Uterus (tissue), 4 donors: Measurements from ENCODE around the gene AHI1. TPM values are rescaled to one million over a fixed set of nuclear protein-coding genes. Genes with fewer than 3 reads are reported as not detected.

Experiments used
- DNase-seq, 2 donors: peaks; one replicate each; pipeline ENCODE4 v3.0.0-alpha.2; 2019 to 2020
- H3K27ac ChIP-seq, 2 donors: fragments of 200-600 bp; sonication (generic); 1 replicate in 1 of 2; 2 replicates in 1 of 2; pipeline ENCODE4 v1.5.1; 2016 to 2018
- H3K27me3 ChIP-seq, 2 donors: fragments of 200-600 bp; sonication (generic); one replicate each; pipeline ENCODE4 v1.5.1; 2018 to 2019; ENCODE audit warnings: control low read depth in 1 of 2
- H3K36me3 ChIP-seq, 2 donors: fragments of 200-600 bp; sonication (generic); one replicate each; pipeline ENCODE4 v1.5.1; 2019; ENCODE audit warnings: control low read depth in 1 of 2
- H3K4me1 ChIP-seq, 2 donors: fragments of 200-600 bp; sonication (generic); one replicate each; pipeline ENCODE4 v1.5.1; 2018 to 2019; ENCODE audit warnings: control low read depth in 1 of 2
- H3K4me3 ChIP-seq, 2 donors: fragments of 200-600 bp; sonication (generic); 1 replicate in 1 of 2; 2 replicates in 1 of 2; pipeline ENCODE4 v1.5.1; 2018 to 2019; ENCODE audit warnings: mild to moderate bottlenecking in 1 of 2
- H3K9me3 ChIP-seq, 2 donors: fragments of 200-600 bp; sonication (generic); one replicate each; pipeline ENCODE4 v1.5.1; 2019; ENCODE audit warnings: control low read depth in 1 of 2
- POLR2A ChIP-seq, 2 donors: fragments of 450-650 bp; IDR thresholded peaks; one replicate each; pipeline ENCODE4 v1.6.1; 2016; ENCODE audit warnings: antibody characterized with exemption in 2 of 2, mild to moderate bottlenecking in 1 of 2, moderate library complexity in 1 of 2
- intact Hi-C: fragments of 100-400 bp; cut with DNase I; formaldehyde crosslinking; loops from one replicate; pipeline ENCODE4 v1.15.1; 2023; ENCODE audit warnings: low total_unique reads
- total RNA-seq, 4 donors: library from RNA; depleted of rRNA in 3 of 4; stranded (reverse); fragments of >200 nt in 3 of 4; gene quantifications; one replicate each; pipeline versions ENCODE4 v1.1.0 to v1.2.4, GENCODE V29; 2014 to 2023
- TF ChIP-seq, protein P1 (sequence below), 4 experiments: fragments of 200-600 bp in 2 of 4; fragments of 450-650 bp in 2 of 4; sonication (generic) in 2 of 4; IDR thresholded peaks; one replicate each; pipeline ENCODE4 v1.5.1; 2016 to 2019; ENCODE audit warnings: antibody characterized with exemption in 4 of 4, mild to moderate bottlenecking in 2 of 4, moderate library complexity in 1 of 4
- donor health status: DM: yes; HTN: yes; CAD: no.

Gene AHI1
- total RNA-seq, 4 donors from 2014 or later, result 43.5 to 85.1 (median 47.3) TPM

DNA sequence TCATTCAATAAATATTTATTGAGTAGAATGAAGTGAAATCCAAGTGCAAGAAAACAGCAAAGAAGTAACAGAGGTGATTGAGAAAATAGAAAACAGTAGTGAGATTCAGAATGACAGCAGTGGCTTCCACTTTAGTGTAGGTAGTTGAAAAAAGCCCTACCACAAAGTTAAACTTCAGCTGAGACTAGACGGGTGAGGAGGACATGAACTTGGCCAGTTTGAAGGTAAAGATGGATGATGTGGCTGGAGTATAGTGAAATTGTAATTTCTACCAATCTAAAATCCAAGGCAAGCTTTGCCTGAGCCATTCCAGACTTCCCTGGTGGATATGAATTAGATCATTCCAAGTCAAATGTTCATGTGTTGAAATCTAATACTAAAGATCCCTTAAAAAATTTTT is 32.6 kb upstream of the AHI1 start:
- H3K27me3 ChIP-seq, result no peaks in the 10 kb centered on the region
- H3K9me3 ChIP-seq, result no peaks in the 10 kb centered on the region
- TF ChIP-seq POLR2A (IDR thresholded peaks at IDR 0.05), result no peak
- TF ChIP-seq, protein P1, sequence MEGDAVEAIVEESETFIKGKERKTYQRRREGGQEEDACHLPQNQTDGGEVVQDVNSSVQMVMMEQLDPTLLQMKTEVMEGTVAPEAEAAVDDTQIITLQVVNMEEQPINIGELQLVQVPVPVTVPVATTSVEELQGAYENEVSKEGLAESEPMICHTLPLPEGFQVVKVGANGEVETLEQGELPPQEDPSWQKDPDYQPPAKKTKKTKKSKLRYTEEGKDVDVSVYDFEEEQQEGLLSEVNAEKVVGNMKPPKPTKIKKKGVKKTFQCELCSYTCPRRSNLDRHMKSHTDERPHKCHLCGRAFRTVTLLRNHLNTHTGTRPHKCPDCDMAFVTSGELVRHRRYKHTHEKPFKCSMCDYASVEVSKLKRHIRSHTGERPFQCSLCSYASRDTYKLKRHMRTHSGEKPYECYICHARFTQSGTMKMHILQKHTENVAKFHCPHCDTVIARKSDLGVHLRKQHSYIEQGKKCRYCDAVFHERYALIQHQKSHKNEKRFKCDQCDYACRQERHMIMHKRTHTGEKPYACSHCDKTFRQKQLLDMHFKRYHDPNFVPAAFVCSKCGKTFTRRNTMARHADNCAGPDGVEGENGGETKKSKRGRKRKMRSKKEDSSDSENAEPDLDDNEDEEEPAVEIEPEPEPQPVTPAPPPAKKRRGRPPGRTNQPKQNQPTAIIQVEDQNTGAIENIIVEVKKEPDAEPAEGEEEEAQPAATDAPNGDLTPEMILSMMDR (IDR thresholded peaks at IDR 0.05), result no peak
- H3K27ac ChIP-seq, result no peak overlapping the region
- intact Hi-C loops, result loop anchor here (10.0 kb wide), 1 partner anchor 695 kb away; no protein-coding TSS in a partner anchor
- no peak for DNase-seq
- no peak overlapping the region for H3K4me3 ChIP-seq
- H3K4me1 ChIP-seq, result no peaks in the 10 kb centered on the region
- H3K36me3 ChIP-seq, result no peaks in the 10 kb centered on the region

DNA sequence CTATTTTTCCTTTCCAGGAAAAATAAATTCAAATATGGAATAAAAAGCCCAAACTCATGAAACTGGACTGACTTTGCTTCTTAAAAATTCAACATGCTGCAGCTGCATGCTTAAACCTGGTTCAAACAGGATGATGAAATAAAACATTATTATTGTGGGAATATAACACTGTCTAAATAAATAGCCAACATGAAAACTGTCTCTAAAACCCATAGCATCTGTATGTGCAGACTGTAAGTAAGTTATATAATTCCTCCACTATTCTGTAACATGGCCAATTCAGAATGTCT is 30.4 kb upstream of the AHI1 start:
- no peaks in the 10 kb centered on the region for H3K36me3 ChIP-seq
- no peaks in the 10 kb centered on the region for H3K4me1 ChIP-seq
- intact Hi-C loops, result no loop called here
- TF ChIP-seq, protein P1 (IDR thresholded peaks at IDR 0.05), result no peak
- TF ChIP-seq POLR2A (IDR thresholded peaks at IDR 0.05), result no peak
- DNase-seq, result no peak
- no peaks in the 10 kb centered on the region for H3K9me3 ChIP-seq
- H3K4me3 ChIP-seq, result no peak overlapping the region
- H3K27ac ChIP-seq, result no peak overlapping the region
- H3K27me3 ChIP-seq, result no peaks in the 10 kb centered on the region

DNA sequence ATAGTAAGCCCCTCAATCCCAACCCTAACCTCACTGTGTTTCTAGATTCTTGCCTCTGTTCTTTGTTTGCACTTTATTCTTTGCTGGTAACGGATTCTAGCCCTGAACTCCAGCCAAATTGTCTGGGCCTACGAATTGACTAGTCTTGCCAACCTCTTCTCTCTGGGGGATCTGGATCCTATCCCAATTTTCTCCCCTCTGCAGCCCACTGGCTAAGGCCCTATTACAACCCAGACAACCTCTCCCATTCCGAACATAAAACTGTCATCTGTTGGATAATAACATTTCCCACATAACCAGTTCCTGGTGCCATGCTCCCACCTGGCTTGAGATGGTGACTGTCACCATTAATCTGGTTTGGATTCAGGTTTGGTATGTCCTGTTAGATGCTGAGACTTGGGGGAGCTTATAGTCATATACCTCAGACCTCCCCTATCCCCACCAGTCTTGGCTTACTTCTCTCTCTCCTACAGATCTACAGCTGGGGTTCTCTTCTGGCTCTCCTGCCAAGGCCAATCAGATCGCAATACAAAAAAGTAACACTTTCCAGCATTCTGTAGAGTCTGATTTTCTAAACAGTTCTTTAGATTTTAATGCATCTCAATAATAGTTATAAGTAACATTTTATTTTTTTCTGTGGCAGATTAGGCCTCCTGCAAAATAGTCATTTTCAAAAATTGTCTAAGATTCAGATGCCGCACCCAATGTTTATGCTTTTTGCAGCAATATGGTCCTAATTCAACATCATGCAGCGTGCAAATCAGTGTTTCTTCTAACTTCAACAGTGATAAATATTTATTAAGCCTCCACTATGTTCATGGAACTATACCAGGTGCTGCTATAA is 29.8 kb upstream of the AHI1 start:
- Histone ChIP-seq H3K36me3 (no peaks in the 10 kb centered on the region), H3K9me3 (no peaks in the 10 kb centered on the region), H3K4me1 (no peaks in the 10 kb centered on the region), H3K27me3 (no peaks in the 10 kb centered on the region), H3K27ac (no peak overlapping the region), H3K4me3 (no peak overlapping the region)
- no peak for DNase-seq
- intact Hi-C loops, result no loop called here
- TF ChIP-seq, protein P1 (IDR thresholded peaks at IDR 0.05), result no peak
- no peak for TF ChIP-seq POLR2A (IDR thresholded peaks at IDR 0.05)

DNA sequence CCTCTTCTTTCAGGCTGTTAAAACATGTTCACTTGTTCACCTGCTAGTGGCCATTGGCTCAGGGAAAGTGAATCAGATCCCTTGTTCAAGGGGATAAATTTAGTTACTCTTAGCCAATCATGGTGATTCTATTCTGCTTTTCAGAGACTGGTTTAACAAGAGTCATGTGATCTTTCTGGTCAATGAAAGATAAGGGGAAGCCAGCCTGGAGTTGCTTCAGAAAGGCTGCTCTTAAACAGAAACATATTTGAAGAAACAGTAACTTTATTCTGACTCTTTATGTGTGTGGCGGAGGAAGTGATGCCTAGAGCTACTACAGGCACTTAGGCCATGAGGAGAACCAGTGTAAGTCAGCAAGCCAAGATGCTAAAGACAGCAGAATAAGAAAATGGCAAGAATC is 28.1 kb upstream of the AHI1 start:
- Histone ChIP-seq H3K4me3 (no peak overlapping the region), H3K27ac (no peak overlapping the region), H3K4me1 (no peaks in the 10 kb centered on the region), H3K9me3 (no peaks in the 10 kb centered on the region), H3K36me3 (no peaks in the 10 kb centered on the region), H3K27me3 (no peaks in the 10 kb centered on the region)
- intact Hi-C loops, result no loop called here
- no peak for DNase-seq
- TF ChIP-seq, protein P1 (IDR thresholded peaks at IDR 0.05), result no peak
- TF ChIP-seq POLR2A (IDR thresholded peaks at IDR 0.05), result no peak

DNA sequence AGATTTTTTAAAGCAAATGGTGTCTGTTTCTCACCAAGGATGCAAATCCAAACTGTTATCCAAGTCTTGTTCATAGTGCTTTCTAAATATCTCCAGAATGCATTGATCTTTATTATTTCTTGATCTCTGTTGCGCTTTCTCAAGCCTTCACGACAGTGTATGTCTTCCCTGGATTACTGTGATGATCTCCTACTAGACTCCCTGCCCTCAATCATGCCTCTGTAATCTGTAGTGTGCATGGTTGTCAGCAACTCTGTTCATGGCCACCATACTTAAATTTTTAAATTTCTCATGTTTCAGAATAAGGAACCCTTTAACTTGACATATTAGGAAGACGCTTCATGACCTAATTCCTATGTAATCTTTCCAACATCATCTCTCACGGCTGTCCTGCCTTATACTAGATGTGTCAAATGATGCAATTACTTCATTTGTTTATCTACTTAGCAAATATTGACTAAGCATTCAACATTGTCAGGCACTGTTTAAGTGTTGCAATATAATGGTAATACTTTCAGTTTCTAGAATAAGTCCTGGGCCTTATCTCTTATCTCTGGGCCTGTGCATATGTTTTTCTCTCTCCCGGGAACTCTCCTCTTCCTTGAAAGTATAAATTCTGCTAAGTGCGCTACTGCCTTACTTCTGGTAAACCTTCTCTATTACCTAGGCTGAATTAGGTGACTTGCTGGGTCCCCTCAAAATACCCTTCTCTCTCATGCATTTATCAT is 25.6 kb upstream of the AHI1 start:
- Histone ChIP-seq H3K27ac (no peak overlapping the region), H3K36me3 (no peaks in the 10 kb centered on the region), H3K27me3 (no peaks in the 10 kb centered on the region), H3K4me3 (no peak overlapping the region), H3K9me3 (no peaks in the 10 kb centered on the region), H3K4me1 (no peaks in the 10 kb centered on the region)
- intact Hi-C loops, result no loop called here
- no peak for DNase-seq
- TF ChIP-seq, protein P1 (IDR thresholded peaks at IDR 0.05), result no peak
- no peak for TF ChIP-seq POLR2A (IDR thresholded peaks at IDR 0.05)
